Activated CD4-positive, alpha-beta T cell treated with anti-CD3 and anti-CD28 coated beads, Interleukin-2, amount 10 ng/mL, durations not matched to agents 24 days and 14 days (primary cell): ENCODE data around the gene NPTN. TPM values are rescaled to one million over a fixed set of nuclear protein-coding genes. Genes with fewer than 3 reads are reported as not detected.

Source experiments
- DNase-seq: peaks from one replicate; pipeline ENCODE4 v3.0.0; 2022
- H3K27ac Mint-ChIP-seq: one replicate; pipeline ENCODE4 v1.8.0; 2022; ENCODE audit warnings: mild to moderate bottlenecking, mixed read lengths
- H3K27me3 Mint-ChIP-seq: one replicate; pipeline ENCODE4 v1.8.0; 2022; ENCODE audit warnings: mixed read lengths
- H3K36me3 Mint-ChIP-seq: one replicate; pipeline ENCODE4 v1.8.0; 2022; ENCODE audit warnings: low read depth, mild to moderate bottlenecking, mixed read lengths
- H3K4me1 Mint-ChIP-seq: one replicate; pipeline ENCODE4 v1.8.0; 2021; ENCODE audit warnings: mixed read lengths
- H3K4me3 Mint-ChIP-seq: one replicate; pipeline ENCODE4 v1.8.0; 2022; ENCODE audit warnings: mild to moderate bottlenecking, moderate library complexity, mixed read lengths
- H3K9me3 Mint-ChIP-seq: one replicate; pipeline ENCODE4 v1.8.0; 2021; ENCODE audit warnings: mixed read lengths
- intact Hi-C: fragments of 100-400 bp; cut with micrococcal nuclease; formaldehyde crosslinking; loops from one replicate; pipeline ENCODE4 v1.15.1; 2023
- total RNA-seq: library from RNA; stranded (reverse); gene quantifications from 2 replicates; pipeline ENCODE4 v1.2.3, GENCODE V29; 2022

The NPTN gene
- total RNA-seq, 1 donor from 2014 or later: 68.7 TPM

GRCh38 chr15:73530649-73531048, 102.5 kb downstream of the NPTN start:
- Mint-ChIP-seq H3K27me3 (peaks cover 15% of the 10 kb centered on the region), H3K9me3 (no peaks in the 10 kb centered on the region), H3K27ac (no peak overlapping the region), H3K36me3 (no peaks in the 10 kb centered on the region), H3K4me3 (no peak overlapping the region), H3K4me1 (no peaks in the 10 kb centered on the region)
- DNase-seq: no peak
- intact Hi-C loops: no loop called here

- no peak for DNase-seq
- Mint-ChIP-seq H3K36me3 (no peaks in the 10 kb centered on the region), H3K9me3 (no peaks in the 10 kb centered on the region), H3K27ac (no peak overlapping the region), H3K27me3 (peaks cover 28% of the 10 kb centered on the region), H3K4me3 (no peak overlapping the region), H3K4me1 (no peaks in the 10 kb centered on the region)
- intact Hi-C loops: no loop called here
Observed at GRCh38 chr15:73527598-73527997, 105.6 kb downstream of the NPTN start.

GRCh38 chr15:73524919-73525318, 108.3 kb downstream of the NPTN start:
- no peak overlapping the region for H3K27ac Mint-ChIP-seq
- no peak overlapping the region for H3K4me3 Mint-ChIP-seq
- H3K27me3 Mint-ChIP-seq: peaks cover 32% of the 10 kb centered on the region
- DNase-seq: no peak
- no peaks in the 10 kb centered on the region for H3K9me3 Mint-ChIP-seq
- H3K36me3 Mint-ChIP-seq: no peaks in the 10 kb centered on the region
- intact Hi-C loops: no loop called here
- no peaks in the 10 kb centered on the region for H3K4me1 Mint-ChIP-seq

GRCh38 chr15:73522011-73522410, 111.2 kb downstream of the NPTN start:
- H3K4me3 Mint-ChIP-seq: no peak overlapping the region
- H3K9me3 Mint-ChIP-seq: no peaks in the 10 kb centered on the region
- no peak overlapping the region for H3K27ac Mint-ChIP-seq
- DNase-seq: no peak
- H3K36me3 Mint-ChIP-seq: no peaks in the 10 kb centered on the region
- peaks cover 34% of the 10 kb centered on the region for H3K27me3 Mint-ChIP-seq
- intact Hi-C loops: no loop called here
- peaks cover 5% of the 10 kb centered on the region for H3K4me1 Mint-ChIP-seq

GRCh38 chr15:73518876-73519733, 114.1 kb downstream of the NPTN start:
- H3K9me3 Mint-ChIP-seq: no peaks in the 10 kb centered on the region
- intact Hi-C loops: no loop called here
- H3K4me1 Mint-ChIP-seq: peaks cover 5% of the 10 kb centered on the region
- H3K27ac Mint-ChIP-seq: no peak overlapping the region
- no peak for DNase-seq
- no peak overlapping the region for H3K4me3 Mint-ChIP-seq
- H3K36me3 Mint-ChIP-seq: no peaks in the 10 kb centered on the region
- peaks cover 21% of the 10 kb centered on the region for H3K27me3 Mint-ChIP-seq

- Mint-ChIP-seq H3K4me1 (peaks cover 5% of the 10 kb centered on the region), H3K36me3 (no peaks in the 10 kb centered on the region), H3K9me3 (no peaks in the 10 kb centered on the region), H3K4me3 (no peak overlapping the region), H3K27ac (no peak overlapping the region), H3K27me3 (peaks cover 14% of the 10 kb centered on the region)
- intact Hi-C loops: no loop called here
- no peak for DNase-seq
Observed at GRCh38 chr15:73518180-73518862, 114.9 kb downstream of the NPTN start.

GRCh38 chr15:73517566-73517965, 115.6 kb downstream of the NPTN start:
- no peak overlapping the region for H3K27ac Mint-ChIP-seq
- intact Hi-C loops: no loop called here
- H3K4me1 Mint-ChIP-seq: peaks cover 5% of the 10 kb centered on the region
- H3K4me3 Mint-ChIP-seq: no peak overlapping the region
- H3K9me3 Mint-ChIP-seq: no peaks in the 10 kb centered on the region
- no peaks in the 10 kb centered on the region for H3K36me3 Mint-ChIP-seq
- no peak for DNase-seq
- peaks cover 14% of the 10 kb centered on the region for H3K27me3 Mint-ChIP-seq

- peaks cover 7% of the 10 kb centered on the region for H3K27me3 Mint-ChIP-seq
- no peaks in the 10 kb centered on the region for H3K36me3 Mint-ChIP-seq
- no peak overlapping the region for H3K27ac Mint-ChIP-seq
- DNase-seq: no peak
- H3K4me1 Mint-ChIP-seq: peaks cover 5% of the 10 kb centered on the region
- no peaks in the 10 kb centered on the region for H3K9me3 Mint-ChIP-seq
- no peak overlapping the region for H3K4me3 Mint-ChIP-seq
- intact Hi-C loops: no loop called here
Observed at GRCh38 chr15:73515527-73515926, 117.7 kb downstream of the NPTN start.

Other genes with a start within 250 kb of the NPTN start
- not detected in 2 replicates for gene REC114, start 190.2 kb downstream of the NPTN start, total RNA-seq
- 20.1 and 20.3 TPM in 2 replicates for gene CD276, start 51.0 kb upstream of the NPTN start, total RNA-seq
- not detected in 2 replicates for gene INSYN1, start 120.0 kb upstream of the NPTN start, total RNA-seq
- gene TBC1D21, start 240.2 kb upstream of the NPTN start, total RNA-seq: not detected in 2 replicates